Fibroblast of upper back skin (primary cell): ENCODE measurements around the gene RFTN1.
"Not testable (repeated sequence)": the region's sequence is repeated elsewhere in the genome, so short reads cannot be mapped to it uniquely, and the experiment has no call there.

Source experiments
- DNase-seq: peaks from one replicate; pipeline ENCODE4 v3.0.0-alpha.2; 2013

RFTN1 gene

DNA sequence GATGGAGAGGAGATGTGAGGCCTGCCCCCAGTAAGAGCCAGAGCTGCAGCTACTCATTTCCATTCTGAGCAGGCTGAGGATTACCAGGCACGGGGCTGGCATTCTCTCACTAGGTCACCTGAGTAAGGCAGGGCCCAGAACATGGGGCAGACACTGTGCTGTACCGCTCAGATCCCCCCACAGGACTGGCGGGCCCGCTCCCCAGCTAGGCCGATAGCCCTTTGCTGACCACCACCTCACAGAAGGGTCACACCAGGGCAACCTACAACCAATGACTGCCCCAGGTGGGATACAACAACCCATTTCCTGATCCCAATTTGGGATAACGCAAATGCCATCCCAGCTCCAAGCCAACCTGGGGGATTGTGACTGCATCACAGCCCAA lies 195.9 kb downstream of the RFTN1 start:
- DNase-seq: no peak

GRCh38 chr3:16316847-16317560 lies 196.5 kb downstream of the RFTN1 start:
- DNase-seq: no peak

DNA sequence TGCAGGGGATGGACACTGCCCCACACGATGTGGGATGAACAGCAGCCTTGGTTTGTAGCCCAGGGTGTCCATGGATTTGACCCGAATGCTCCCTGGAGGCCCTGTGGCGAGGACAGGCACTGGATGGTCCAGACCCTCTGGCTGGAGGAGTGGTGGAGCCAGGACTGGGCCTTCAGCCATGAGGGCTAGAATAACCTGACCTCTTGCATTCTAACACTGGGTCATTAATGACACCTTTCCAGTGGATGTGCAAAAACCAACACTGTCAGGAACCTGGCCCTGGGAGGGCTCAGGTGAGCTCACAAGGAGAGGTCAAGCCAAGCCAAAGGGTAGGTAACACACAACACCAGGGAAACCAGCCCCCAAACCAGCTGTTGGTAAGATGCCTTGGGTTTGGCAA lies 197.1 kb downstream of the RFTN1 start:
- no peak for DNase-seq

DNA sequence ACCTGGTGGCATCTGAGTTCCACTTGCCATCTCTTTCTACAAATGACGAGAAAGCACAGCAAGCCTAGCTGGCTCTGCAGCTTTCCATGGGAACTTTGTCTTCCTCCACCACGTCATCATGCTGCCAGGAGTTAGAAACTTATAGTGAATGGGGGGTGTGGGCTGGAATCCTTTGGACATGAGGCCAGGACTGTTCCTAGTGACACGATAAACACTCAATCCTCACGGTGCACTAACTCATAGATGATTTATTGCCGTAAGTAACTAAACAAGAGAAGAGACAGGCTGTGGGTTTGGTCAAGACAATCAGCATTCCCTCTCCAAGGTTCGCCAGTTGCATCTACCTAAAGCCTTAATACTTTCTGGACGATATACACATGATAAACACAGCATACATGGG lies 197.9 kb downstream of the RFTN1 start:
- no peak for DNase-seq

GRCh38 chr3:16313886-16314645 lies 199.4 kb downstream of the RFTN1 start:
- DNase-seq: no peak

GRCh38 chr3:16311960-16312451 lies 201.5 kb downstream of the RFTN1 start:
- DNase-seq: peak; percentile 37

- not testable (repeated sequence) for DNase-seq
Measured at GRCh38 chr3:16310486-16310885, 203.0 kb downstream of the RFTN1 start.

DNA sequence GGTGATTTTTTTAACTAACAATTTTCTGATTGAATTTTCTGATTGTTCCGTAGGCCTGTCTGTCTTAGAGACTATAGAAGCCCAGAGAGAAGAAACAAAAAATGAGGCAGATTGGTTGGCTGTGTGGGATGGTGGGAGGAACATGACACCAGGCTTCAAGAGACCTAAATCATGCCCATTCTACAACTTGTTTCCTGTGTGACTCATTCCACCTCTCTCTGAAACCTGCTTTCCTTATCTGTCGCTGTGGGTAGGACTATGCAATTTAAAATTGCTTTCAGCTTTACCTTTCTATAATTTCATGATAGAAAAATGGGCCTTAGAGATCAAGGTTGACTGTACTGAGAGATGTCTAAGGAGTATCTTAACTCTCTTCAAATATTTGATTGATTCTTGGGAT lies 203.9 kb downstream of the RFTN1 start:
- DNase-seq: peak; percentile 23

GRCh38 chr3:16308727-16309126 lies 204.8 kb downstream of the RFTN1 start:
- no peak for DNase-seq

DNA sequence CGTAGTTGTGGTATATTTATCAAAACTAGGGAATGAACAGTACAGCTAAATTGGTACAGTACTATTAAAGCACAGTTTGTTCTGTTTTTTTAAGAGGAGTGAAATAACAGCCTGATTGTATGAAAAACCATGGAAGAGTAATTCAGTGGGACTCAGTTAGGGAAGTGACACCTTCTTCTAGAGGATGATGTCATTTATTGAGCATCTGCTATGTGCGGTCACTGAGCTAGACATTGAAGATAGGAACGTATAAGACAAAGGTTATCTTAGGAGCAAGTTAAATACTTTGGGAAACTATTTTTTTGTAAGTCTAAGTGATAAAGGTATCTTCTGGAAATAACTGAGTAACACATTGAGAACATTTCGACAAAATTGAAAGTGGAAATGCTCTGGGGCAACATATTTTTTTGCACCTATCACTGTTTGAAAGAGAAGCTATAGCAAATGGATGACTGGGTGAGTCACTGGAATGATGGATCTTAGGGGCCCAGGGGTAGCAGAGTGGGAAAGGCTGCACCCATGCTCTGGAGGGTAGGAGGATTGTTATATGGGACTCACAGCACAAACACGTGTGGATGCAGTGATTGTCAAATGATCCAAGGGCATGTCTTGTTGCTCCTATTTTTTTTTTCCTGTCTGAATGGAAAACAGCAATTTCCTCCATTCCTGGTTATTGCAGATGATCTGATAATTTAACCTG lies 205.5 kb downstream of the RFTN1 start:
- DNase-seq: no peak

DNA sequence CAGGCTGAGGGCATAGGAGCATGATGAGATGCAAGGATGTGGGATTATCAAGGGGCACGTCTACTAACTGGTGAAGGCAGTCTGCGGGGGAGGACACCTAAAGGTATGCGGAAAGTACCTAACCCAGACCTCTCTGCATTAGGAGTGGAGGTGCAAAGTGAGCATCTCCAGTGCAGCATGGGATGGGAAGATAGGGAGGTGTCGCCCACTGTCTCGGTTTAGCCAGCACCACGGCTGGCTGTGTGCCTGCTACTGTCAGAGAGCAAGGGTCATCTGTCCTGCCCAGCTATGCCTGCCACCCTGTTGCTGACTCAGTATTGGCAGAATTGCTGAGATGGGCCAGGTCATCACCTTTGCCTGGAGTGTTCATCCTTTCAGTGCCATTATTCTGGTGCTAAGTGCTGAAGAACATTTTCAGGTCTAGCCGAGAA lies 208.4 kb downstream of the RFTN1 start:
- DNase-seq: no peak

GRCh38 chr3:16304061-16305010 lies 209.2 kb downstream of the RFTN1 start:
- DNase-seq: no peak

DNA sequence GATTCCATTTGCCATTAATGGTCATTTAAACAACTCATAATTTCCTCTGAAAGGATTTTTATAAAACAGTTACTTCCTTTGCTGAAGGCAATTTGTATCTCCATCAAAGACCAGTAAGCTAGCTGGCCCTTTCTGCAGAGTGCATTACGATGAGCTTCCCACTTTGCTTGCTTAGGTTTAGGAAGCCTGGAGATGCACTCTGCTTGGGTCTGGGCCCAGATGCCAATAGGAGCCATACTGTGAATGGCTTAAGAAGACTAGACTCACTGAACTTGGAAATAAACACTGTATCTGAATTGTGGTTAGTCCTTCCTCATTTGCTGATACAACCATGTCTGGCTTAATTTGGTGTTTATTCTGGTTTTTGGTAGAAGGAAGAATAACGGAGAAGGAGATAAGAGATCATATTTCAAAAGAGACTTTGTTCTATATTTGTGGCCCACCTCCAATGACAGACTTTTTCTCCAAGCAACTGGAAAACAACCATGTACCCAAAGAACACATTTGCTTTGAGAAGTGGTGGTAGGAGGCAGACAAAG lies 210.4 kb downstream of the RFTN1 start:
- DNase-seq: no peak

- DNase-seq: no peak
Measured at GRCh38 chr3:16302082-16302631, 211.3 kb downstream of the RFTN1 start.

DNA sequence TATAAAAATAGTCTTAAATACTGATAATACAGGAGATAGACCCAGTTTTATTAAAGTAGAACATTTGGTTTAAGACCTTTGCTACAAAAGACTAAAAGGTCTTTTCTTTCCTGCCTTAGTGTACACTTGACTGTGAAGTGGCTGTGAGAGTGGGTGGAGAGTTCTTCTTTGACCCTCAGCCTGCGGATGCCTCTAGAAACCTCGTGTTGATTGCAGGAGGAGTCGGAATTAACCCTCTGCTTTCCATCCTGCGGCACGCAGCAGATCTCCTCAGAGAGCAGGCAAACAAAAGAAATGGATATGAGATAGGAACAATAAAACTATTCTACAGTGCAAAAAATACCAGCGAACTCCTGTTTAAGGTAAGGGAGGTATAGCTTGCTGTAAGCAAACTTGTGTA lies 212.0 kb downstream of the RFTN1 start:
- DNase-seq: no peak

DNA sequence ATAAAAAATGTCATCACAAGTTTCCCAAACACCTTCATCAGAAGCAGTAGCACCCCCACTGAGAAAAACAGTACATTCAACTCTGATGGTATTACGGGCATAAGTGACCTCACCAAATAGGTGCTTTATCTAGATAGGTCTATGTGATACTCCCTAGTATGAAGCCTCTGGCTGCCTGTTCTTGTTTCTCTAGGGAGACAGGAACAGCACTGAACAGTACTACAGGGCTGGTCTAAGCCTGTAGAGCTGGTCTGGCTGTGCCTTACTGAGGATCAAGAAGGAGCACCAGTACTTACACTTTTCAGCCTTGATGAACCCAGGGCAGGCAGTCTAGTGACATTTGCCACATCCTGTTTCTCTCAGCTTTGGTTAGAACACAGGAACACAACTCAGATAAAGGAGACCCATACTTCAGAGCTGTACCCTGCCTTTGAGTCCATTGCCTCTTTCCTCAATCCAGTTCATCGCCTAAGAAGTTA lies 212.6 kb downstream of the RFTN1 start:
- DNase-seq: no peak

GRCh38 chr3:16300307-16300706 lies 213.2 kb downstream of the RFTN1 start:
- DNase-seq: no peak

DNA sequence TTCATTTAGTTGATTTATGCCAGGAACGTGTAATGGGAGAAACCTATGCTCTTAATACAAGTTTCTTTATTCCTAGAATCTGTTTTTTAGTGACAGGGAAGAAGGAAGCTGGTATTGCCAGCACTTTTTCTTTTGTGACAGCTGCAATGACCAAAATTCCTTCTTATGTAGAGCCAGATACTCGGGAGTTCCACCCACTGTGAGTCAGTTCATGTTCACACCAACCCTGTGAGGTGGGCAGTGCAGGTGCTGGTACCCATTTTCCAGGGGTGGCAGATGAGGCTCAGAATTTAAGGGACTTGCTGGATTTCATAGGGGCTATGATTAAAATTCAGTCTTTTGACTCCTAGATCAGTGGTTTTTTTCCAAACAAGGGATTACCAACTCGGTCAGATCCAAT lies 213.8 kb downstream of the RFTN1 start:
- no peak for DNase-seq

DNA sequence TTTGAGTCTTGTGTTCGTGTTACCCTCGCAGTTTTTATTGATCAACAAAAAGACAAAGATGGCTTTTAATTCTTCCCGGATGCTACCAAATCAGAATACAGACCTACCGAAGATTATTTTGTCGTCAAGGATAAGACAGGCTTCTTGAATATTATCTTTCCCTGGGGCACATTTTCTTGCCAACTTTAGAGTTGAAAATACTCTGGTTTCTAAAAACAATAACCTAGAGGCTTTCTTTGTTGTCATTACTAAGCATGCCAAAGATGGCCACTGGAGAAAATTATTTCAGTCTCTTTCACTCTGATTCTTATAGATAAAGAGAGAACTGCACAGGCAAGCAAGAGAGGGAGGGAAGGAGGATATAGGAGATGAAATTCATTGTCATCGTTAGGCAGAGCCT lies 214.6 kb downstream of the RFTN1 start:
- no peak for DNase-seq

- DNase-seq: no peak
Measured at GRCh38 chr3:16297997-16298885, 215.3 kb downstream of the RFTN1 start.
